ENCODE measurements around the gene SNIP1. TPM values are rescaled to one million over a fixed set of nuclear protein-coding genes. Genes with fewer than 3 reads are reported as not detected.

Gene SNIP1
- total RNA-seq, 1 donor from 2014 or later: 6.8 TPM

DNA sequence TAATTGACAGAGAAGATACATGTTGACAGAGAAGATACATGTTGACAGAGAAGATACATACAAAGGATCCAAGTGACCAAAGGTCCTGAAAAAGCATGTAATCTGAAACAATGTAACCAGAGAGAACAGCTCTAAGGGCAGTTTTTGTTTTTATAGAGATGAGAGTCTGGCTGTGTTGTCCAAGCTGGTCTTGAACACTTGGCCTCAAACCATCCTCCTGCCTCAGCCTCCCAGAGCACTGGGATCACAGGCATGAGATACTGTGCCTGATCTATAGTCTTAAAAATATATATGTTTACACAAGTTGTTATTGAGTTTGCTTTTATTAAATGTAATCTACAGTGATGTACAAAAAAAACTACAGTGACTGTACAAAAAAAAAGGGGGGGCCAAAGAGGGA, 52.0 kb downstream of the SNIP1 start:
- no peak for TF ChIP-seq CTCF (conservative IDR thresholded peaks at IDR 0.05; ENCODE audit: low read depth, low read length)
- H3K4me3 ChIP-seq (ENCODE audit: low read depth, low read length): no peak overlapping the region
- DNase-seq (ENCODE audit: low read depth): no peak

DNA sequence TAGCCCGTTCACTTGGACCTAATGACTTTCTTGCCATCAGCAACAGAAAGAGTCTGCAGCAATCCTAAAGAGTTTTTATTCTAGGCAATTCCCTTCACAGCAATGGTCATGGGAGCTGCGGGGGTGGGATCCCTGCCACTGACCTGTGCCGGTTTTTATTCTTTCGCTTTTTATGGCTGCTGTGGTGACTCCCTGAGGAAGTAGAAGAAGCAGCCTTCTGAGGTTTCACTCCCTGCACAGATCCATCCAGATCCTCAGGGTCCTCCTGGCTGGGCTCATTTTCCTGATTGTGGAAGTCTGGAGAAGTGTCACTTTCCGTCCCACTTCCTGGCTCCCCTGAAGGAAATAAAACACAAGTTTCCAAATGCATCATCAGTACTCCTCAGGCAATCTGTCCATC, 52.4 kb downstream of the SNIP1 start:
- no peak for TF ChIP-seq CTCF (conservative IDR thresholded peaks at IDR 0.05; ENCODE audit: low read depth, low read length)
- no peak overlapping the region for H3K4me3 ChIP-seq (ENCODE audit: low read depth, low read length)
- no peak for DNase-seq (ENCODE audit: low read depth)

GRCh38 chr1:37498872-37499617, 55.0 kb downstream of the SNIP1 start:
- H3K4me3 ChIP-seq (ENCODE audit: low read depth, low read length): no peak overlapping the region
- no peak for DNase-seq (ENCODE audit: low read depth)
- no peak for TF ChIP-seq CTCF (conservative IDR thresholded peaks at IDR 0.05; ENCODE audit: low read depth, low read length)

- no peak for TF ChIP-seq CTCF (conservative IDR thresholded peaks at IDR 0.05; ENCODE audit: low read depth, low read length)
- no peak overlapping the region for H3K4me3 ChIP-seq (ENCODE audit: low read depth, low read length)
- no peak for DNase-seq (ENCODE audit: low read depth)
Observed at GRCh38 chr1:37497832-37498231, 56.3 kb downstream of the SNIP1 start.

DNA sequence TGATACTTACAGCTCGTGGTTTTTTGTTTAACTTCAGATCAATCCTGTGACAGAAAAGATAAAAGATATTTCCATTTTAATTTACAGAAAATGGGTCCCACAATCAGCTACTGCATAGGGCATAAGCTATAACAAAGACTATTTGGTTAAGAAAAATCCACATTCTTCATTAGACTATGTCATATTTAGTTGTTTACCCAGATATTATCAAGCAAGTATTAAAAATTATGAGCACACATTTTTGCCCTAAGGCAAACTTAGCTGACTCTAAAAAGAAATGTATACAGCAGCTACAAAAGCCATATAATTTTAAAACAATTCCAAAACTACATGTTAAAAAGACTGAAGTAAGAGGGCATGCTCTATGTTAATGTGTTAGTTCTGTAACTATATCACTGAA, 58.2 kb downstream of the SNIP1 start:
- DNase-seq (ENCODE audit: low read depth): no peak
- no peak for TF ChIP-seq CTCF (conservative IDR thresholded peaks at IDR 0.05; ENCODE audit: low read depth, low read length)
- H3K4me3 ChIP-seq (ENCODE audit: low read depth, low read length): no peak overlapping the region

DNA sequence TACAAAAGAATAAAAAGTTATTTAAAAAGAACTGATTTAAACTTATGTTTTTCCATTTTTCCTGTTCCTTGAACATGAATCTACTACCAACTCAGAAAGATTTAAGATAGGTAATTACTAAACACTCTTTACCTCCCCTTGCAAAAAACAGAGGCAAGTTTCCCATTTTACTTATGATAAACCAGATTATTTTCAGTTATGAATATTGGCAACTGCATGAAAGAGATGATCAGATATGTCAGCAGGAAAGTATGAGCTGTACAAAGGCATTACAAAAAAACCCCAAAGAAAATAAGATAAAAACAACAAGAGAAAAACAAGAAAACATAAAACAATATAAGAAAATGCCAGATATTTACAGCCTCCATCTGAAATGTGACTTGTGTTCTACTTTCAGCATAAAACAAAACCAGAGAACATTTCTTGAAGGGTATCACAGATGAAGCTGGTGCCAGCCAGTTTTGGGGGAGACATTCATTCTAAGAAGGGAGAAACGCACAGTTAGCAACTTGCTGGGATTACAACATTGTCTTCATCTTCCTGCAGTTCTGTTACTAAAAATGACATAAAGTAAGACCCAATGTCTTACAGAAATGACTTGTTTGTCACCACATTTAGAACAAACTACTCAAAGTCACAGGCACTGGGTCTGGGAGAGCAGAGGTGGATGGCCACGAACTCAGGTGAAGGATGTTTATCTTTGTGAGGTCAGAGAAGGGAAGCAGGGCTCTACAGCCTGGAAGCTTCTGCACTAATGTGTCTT, 60.6 kb downstream of the SNIP1 start:
- H3K4me3 ChIP-seq (ENCODE audit: low read depth, low read length): no peak overlapping the region
- no peak for TF ChIP-seq CTCF (conservative IDR thresholded peaks at IDR 0.05; ENCODE audit: low read depth, low read length)
- DNase-seq (ENCODE audit: low read depth): no peak

Data from epithelial cell of proximal tubule (primary cell).